GM12864 (cell line): ENCODE measurements around the gene SMO.
A peak's percentile ranks its signal among the peaks of the same experiment; 100 is the strongest.

Source experiments
- DNase-seq: peaks from one replicate; pipeline ENCODE4 v3.0.0-alpha.2; 2011; ENCODE audit warnings: low read depth
- H3K4me3 ChIP-seq: 2 replicates; pipeline ENCODE4 v1.5.1; 2011; ENCODE audit warnings: mild to moderate bottlenecking, low read depth, low read length, control low read depth
- TF ChIP-seq, protein P1 (sequence below): IDR thresholded peaks from 2 replicates; pipeline ENCODE4 v1.5.1; 2011; ENCODE audit warnings: low read depth, mild to moderate bottlenecking, moderate library complexity, low read length, control low read depth, inconsistent platforms; ENCODE audit errors: missing control alignments

The SMO gene

DNA sequence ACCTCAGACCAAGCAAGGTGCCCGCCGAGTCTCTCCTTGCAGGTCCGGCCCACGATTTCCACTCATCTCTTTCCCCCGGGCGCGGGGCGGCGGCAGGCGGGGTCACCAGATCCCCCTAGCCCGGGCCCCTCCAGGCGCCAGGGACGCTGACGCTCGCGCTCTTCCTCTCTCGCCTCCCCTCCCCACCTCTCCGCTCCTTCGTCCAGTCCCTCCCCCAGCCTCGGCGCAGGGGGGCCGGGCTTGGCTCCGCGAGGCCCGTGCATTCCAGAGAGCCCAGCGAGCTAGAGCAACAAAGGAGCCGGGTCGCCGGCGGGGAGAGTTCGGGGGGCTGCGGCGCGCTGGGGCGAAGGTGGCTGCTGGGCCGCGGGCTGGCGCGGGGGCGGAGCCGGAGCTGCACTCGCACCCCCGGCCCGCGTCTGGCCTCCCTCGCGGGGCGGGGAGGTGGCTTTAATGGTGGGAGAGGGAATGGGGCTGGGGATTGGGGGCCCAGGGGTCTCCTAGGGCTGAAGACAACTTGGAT is at the start of gene SMO:
SMO (plus strand) TSS at position 262 of the 520 bp plus-strand sequence. CDS start 519 bp downstream, outside the sequence.
- TF ChIP-seq, protein P1, sequence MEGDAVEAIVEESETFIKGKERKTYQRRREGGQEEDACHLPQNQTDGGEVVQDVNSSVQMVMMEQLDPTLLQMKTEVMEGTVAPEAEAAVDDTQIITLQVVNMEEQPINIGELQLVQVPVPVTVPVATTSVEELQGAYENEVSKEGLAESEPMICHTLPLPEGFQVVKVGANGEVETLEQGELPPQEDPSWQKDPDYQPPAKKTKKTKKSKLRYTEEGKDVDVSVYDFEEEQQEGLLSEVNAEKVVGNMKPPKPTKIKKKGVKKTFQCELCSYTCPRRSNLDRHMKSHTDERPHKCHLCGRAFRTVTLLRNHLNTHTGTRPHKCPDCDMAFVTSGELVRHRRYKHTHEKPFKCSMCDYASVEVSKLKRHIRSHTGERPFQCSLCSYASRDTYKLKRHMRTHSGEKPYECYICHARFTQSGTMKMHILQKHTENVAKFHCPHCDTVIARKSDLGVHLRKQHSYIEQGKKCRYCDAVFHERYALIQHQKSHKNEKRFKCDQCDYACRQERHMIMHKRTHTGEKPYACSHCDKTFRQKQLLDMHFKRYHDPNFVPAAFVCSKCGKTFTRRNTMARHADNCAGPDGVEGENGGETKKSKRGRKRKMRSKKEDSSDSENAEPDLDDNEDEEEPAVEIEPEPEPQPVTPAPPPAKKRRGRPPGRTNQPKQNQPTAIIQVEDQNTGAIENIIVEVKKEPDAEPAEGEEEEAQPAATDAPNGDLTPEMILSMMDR, result no peak
- no peak for DNase-seq
- peak within 1 kb of the TSS; percentile 30 for H3K4me3 ChIP-seq

DNA sequence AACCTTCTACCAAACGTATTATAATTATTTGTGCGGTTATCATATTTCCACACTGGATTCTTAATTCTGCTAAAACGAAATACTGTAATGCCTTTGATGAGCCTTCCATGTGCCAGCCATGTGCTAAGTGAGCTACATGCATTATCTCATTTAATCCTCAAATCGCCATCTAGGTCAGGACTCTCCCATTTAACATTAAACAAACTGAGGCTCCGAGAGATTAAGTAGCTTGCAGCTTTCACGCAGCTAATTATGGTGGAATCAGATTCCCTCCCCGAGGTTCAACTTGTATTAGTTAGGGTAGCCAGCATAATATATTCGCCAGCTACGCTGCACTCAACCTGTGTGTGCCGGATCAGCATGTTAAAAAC is 44.7 kb upstream of the SMO start:
- peak overlapping the region; percentile 80; the same call in 1 of the 2 replicates for H3K4me3 ChIP-seq
- no peak for DNase-seq
- TF ChIP-seq, protein P1, result no peak

DNA sequence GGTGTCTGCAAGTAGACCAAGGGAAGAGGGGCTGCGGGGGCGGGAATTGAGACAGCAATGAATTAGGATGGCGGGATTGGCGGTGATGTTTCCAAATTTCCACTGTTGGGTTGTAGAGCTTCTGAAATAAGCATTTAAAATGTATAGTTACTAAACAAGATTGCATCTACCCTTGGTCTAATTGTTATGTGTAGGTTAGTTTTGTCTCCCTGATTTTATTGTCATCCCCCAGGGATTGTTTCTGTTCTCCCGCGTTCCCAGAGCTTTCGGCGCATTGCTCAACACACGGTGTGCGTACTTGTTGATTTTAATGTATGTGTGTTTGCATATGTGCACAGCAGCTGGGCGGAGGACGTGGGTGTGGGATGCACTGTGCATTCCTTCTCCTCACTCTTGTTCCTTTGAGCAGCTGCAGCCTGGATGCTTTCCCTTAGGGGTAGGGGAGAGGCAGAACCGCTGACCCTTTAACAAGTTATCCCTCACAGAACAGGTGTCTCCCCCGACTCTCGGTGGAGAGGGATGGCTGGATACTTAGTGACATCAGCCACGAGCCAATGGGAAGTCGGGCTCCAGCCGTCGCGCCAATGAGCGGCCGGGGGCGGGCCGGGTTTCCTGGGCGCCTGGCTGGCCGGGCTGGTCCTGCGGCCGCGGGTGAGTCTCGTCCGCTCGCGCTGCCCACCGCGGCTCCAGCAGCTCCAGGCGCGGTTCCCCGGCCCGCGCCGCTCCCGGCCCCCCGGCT is 44.2 kb upstream of the SMO start, which contains the start of gene TSPAN33:
TSPAN33 (plus strand) TSS at position 613 of the 739 bp plus-strand sequence. CDS start 274 bp downstream, outside the sequence.
- no peak for DNase-seq
- H3K4me3 ChIP-seq, result peak within 1 kb of the TSS; percentile 80
- TF ChIP-seq, protein P1, result no peak

DNA sequence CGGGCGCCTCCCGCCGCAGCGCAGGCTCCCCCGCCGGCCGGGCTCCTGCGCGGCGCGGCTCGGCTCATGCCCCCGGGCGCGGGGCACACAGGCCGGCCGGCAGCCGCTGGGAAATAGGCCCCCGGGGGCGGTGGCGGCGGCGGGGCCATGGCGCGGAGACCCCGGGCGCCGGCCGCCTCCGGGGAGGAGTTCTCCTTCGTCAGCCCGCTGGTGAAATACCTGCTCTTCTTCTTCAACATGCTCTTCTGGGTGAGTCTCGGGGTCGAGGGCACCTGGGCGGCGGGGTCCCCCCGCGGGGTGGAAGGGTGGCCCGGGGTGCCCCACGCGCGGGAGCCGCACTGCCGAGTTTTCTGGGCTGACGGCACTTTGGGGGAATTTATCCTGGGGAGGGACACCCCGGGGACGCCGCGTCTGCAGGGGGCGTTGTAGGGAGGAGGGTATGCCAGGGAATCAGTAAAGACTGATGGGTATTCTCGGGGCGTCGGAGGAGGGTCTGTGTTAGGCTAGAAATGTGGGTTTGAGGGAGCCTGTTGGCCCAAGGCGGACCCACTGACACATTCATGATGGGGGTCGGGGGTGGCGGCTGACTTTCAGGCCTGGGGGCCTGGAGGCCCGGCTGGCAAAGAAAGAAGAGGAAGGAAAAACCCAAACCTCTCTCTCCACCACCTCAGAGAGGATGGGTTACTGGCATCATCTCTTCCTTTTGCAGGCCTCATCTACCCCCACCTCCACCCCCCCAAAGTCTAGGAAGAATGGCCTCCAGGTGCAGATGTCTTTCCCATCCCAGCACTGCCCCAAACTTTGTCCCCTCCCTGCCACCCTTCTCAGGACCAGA is 43.4 kb upstream of the SMO start:
- DNase-seq, result no peak
- TF ChIP-seq, protein P1, result peak; percentile 53
- H3K4me3 ChIP-seq, result peak overlapping the region; percentile 80

DNA sequence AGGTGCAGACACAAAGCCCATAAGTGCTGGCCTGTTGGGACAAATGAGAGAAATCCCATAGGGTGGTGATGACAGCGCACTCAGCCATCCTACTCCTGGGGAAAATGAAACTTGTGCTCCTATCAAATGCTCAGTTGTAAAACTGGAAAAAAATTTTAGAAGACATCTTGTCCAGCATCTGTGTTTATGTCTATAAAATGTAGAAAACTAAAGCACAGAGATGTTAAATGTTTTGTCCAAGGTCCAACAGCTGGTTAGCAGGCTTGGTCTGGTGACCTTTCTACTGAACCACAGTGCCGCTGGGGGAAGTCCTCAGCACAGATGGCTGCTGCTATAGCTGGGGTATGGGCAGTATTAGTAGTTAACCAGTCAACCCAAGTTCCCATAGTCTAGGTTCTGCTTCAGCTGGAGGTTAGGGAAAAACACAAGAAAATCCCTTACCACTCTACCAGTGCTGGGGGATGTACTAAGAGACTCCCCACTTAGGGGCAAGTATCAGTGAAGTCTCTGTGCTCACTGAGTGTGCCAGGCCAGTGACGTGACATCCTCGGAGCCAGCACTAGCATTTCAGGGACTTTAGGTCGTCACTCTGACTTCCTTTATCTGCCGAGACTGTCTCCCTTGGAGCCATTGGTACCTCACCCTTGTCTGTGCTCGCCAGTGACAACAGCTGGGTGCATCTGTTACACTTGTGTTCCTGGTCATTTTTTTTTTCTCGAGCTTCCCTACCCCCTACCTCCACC is 42.0 kb upstream of the SMO start:
- H3K4me3 ChIP-seq, result peak overlapping the region; percentile 80
- DNase-seq, result peak; percentile 64
- TF ChIP-seq, protein P1, result no peak

DNA sequence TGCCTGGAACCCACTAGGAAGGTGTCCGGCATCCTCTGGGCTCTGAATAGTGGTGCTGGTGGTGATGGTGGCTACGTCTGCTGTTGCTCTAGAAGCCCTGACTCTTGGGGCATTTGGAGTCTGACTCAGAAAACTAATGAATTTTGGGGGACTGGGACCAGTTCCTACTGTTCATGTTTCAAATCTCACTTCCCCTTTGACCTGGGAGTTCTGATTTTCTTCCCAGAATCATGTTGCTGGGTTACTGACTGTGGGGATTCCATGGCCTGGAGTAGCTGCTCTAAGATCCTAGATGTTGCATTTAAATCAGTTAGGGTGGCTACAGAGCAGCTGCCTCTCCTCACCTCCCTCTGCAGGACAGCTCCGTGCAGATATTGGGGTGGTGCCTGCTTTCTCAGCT is 40.7 kb upstream of the SMO start:
- no peak for DNase-seq
- TF ChIP-seq, protein P1, result no peak
- H3K4me3 ChIP-seq, result peak overlapping the region; percentile 80
